22Rv1 (cell line): ENCODE measurements around the gene B4GALT2.

Experiments
- CTCF ChIP-seq: fragments of 450-650 bp; IDR thresholded peaks from 2 replicates; pipeline ENCODE4 v1.5.1; 2017; ENCODE audit warnings: mild to moderate bottlenecking
- ZFX ChIP-seq: fragments of 450-650 bp; IDR thresholded peaks from 2 replicates; pipeline ENCODE4 v1.6.1; 2017; ENCODE audit warnings: antibody characterized with exemption, borderline replicate concordance

- TF ChIP-seq CTCF, result no peak
- TF ChIP-seq ZFX, result no peak
Measured at GRCh38 chr1:43935711-43936427, 43.1 kb upstream of the B4GALT2 start.
